Lower leg skin (tissue), 3 donors: Measurements from ENCODE around the gene CD19.

Experiments
- POLR2A ChIP-seq, 2 donors: fragments of 450-650 bp; IDR thresholded peaks; one replicate each; pipeline ENCODE4 v1.6.1; 2016 to 2017; ENCODE audit warnings: antibody characterized with exemption in 2 of 2, mild to moderate bottlenecking in 1 of 2, moderate library complexity in 1 of 2
- TF ChIP-seq, protein P1 (sequence below), 3 donors: fragments of 450-650 bp; IDR thresholded peaks; one replicate each; pipeline ENCODE4 v1.5.1; 2016; ENCODE audit warnings: antibody characterized with exemption in 3 of 3, mild to moderate bottlenecking in 3 of 3, moderate library complexity in 2 of 3

GRCh38 chr16:28901862-28902261, 29.9 kb upstream of the CD19 start:
- TF ChIP-seq, protein P1, sequence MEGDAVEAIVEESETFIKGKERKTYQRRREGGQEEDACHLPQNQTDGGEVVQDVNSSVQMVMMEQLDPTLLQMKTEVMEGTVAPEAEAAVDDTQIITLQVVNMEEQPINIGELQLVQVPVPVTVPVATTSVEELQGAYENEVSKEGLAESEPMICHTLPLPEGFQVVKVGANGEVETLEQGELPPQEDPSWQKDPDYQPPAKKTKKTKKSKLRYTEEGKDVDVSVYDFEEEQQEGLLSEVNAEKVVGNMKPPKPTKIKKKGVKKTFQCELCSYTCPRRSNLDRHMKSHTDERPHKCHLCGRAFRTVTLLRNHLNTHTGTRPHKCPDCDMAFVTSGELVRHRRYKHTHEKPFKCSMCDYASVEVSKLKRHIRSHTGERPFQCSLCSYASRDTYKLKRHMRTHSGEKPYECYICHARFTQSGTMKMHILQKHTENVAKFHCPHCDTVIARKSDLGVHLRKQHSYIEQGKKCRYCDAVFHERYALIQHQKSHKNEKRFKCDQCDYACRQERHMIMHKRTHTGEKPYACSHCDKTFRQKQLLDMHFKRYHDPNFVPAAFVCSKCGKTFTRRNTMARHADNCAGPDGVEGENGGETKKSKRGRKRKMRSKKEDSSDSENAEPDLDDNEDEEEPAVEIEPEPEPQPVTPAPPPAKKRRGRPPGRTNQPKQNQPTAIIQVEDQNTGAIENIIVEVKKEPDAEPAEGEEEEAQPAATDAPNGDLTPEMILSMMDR (IDR thresholded peaks at IDR 0.05), result no peak
- no peak for TF ChIP-seq POLR2A (IDR thresholded peaks at IDR 0.05)
